PC-9 (cell line): ENCODE measurements around the gene ZNF652.

Source experiments
- EZH2 ChIP-seq: fragments of 200-600 bp; sonication (generic); IDR thresholded peaks from 2 replicates; pipeline ENCODE4 v1.8.0; 2017; ENCODE audit warnings: antibody characterized with exemption, low read depth
- TF ChIP-seq, protein P1 (sequence below): fragments of 200-600 bp; sonication (generic); conservative IDR thresholded peaks from 2 replicates; pipeline ENCODE4 v1.6.1; 2017; ENCODE audit warnings: mixed run types, antibody characterized with exemption, mild to moderate bottlenecking, moderate library complexity

DNA sequence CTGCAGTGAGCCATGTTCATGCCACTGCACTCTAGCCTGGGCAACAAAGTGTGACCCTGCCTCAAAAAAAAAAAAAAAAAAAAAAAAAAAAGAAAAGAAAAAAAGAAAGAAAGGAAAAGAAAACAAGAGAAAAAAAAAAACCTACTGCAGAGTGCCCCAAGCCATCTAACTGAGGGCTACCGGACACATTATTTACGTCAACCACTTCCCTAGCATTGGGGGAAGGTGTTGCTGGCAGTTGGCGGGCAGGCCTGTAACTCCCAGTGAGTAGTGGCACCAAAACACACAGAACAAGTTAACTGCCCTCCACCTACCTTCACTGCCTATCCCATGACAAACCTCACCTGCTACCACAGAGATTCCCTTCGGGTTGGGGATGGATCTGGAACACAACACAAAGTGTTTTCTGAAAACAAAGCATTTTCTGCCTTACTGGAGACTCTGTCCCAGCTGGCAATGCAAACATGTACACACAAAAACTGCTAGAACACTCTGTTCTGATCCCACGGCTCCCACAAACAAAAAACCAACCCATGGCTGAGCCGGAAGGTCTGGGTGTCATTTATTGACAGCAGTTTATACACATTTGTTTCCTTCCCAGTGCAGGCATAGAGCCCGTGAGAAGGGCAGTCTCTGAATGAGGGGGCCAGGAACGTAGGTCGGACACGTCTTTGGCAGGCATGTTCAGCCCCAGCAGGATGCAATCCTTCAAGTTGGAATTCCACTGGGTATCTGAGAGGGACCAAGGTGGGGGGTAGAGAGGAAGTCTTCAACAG is 41.7 kb upstream of the ZNF652 start:
- TF ChIP-seq, protein P1, sequence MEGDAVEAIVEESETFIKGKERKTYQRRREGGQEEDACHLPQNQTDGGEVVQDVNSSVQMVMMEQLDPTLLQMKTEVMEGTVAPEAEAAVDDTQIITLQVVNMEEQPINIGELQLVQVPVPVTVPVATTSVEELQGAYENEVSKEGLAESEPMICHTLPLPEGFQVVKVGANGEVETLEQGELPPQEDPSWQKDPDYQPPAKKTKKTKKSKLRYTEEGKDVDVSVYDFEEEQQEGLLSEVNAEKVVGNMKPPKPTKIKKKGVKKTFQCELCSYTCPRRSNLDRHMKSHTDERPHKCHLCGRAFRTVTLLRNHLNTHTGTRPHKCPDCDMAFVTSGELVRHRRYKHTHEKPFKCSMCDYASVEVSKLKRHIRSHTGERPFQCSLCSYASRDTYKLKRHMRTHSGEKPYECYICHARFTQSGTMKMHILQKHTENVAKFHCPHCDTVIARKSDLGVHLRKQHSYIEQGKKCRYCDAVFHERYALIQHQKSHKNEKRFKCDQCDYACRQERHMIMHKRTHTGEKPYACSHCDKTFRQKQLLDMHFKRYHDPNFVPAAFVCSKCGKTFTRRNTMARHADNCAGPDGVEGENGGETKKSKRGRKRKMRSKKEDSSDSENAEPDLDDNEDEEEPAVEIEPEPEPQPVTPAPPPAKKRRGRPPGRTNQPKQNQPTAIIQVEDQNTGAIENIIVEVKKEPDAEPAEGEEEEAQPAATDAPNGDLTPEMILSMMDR: no peak
- TF ChIP-seq EZH2: no peak
